Measurements from ENCODE around the gene PIK3R2. TPM values are rescaled to one million over a fixed set of nuclear protein-coding genes. Genes with fewer than 3 reads are reported as not detected.

The PIK3R2 gene
- total and polyA plus RNA-seq, 2 of the 4 experiments (the other 2 are of a cell fraction) = 12.2 to 25.1 TPM

DNA sequence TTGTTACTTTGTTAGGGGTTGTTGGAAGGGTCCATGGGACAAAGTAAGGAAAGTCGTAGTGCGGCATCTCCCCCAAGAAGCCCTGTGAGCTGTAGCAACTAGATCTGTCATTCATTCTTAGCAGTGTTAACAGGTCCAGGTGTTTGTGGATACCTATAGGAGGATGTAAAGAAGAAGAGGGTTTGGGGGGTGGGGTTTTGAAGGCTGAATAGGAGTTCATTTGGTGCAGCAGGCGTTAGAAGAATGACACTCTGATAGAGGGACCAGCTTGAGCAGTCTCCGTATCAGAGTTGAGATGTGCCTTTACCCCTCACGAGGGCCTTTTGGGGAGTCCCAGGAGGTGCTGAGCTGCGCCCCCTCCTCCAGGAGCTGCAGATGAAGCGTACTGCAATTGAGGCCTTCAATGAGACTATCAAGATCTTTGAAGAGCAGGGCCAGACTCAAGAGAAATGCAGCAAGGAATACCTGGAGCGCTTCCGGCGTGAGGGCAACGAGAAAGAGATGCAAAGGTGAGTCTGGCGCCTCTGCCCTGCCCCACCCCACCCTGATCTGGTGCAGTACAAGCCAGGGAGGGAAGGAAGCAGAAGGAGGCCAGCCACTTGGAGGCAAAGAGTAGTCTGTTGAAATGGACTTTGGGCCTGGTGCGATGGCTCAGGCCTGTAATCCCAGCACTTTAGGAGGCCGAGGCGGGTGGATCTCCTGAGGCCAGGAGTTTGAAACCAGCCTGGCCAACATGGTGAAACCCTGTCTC lies 13.0 kb downstream of the PIK3R2 start:
- Histone ChIP-seq H4K8ac (ENCODE audit: low read depth in 2 of 2, low read length in 2 of 2) (no peak overlapping the region), H3K4ac (ENCODE audit: low read depth, low read length) (no peak overlapping the region), H3K27me3 (ENCODE audit: control insufficient read depth, insufficient read depth, low read length) (no peaks in the 10 kb centered on the region), H4K5ac (ENCODE audit: low read depth, low read length) (no peak overlapping the region), H3K14ac (replicated peaks; ENCODE audit: low read depth, low read length) (no peak overlapping the region), H3K23ac (ENCODE audit: low read depth, low read length) (no peak overlapping the region), H3K56ac (ENCODE audit: extremely low read depth, insufficient read depth, low read length) (no peak overlapping the region), H3K4me1 (ENCODE audit: control insufficient read depth, insufficient read depth, low read length) (peaks cover 2% of the 10 kb centered on the region), H3K79me1 (ENCODE audit: low read depth in 1 of 2, low read length in 2 of 2) (peaks cover 6 to 9% of the 10 kb centered on the region in 2 experiments), H3K9ac (ENCODE audit: low read depth, low read length) (no peak overlapping the region), H3K4me2 (ENCODE audit: low read depth, low read length) (no peak overlapping the region), H2AK9ac (replicated peaks; ENCODE audit: low read depth, low read length, poor library complexity) (no peak overlapping the region), H2AK5ac (ENCODE audit: low read depth, low read length) (no peak overlapping the region), H2AFZ (replicated peaks; ENCODE audit: low read length, poor library complexity) (no peak overlapping the region), H3K18ac (ENCODE audit: low read depth, low read length) (no peak overlapping the region), H3K36me3 (ENCODE audit: control insufficient read depth, insufficient read depth, low read length) (peaks cover 49% of the 10 kb centered on the region), H2BK120ac (ENCODE audit: low read depth, low read length) (no peak overlapping the region), H3K4me3 (ENCODE audit: insufficient read depth, low read depth, low read length) (no peak overlapping the region), H4K91ac (ENCODE audit: insufficient read depth, low read depth, low read length) (no peak overlapping the region), H2BK5ac (ENCODE audit: low read depth, low read length, poor library complexity, severe bottlenecking) (no peak overlapping the region), H3K9me1 (ENCODE audit: insufficient read depth, low read length) (peaks cover 3% of the 10 kb centered on the region; the same call in 1 of the 2 replicates), H2BK15ac (ENCODE audit: low read depth, low read length) (no peak overlapping the region), H2BK20ac (ENCODE audit: low read depth, low read length) (no peak overlapping the region), H3K27ac (ENCODE audit: insufficient read depth, low read length) (no peak overlapping the region), H3K9me3 (ENCODE audit: control insufficient read depth, insufficient read depth, low read length) (no peaks in the 10 kb centered on the region), H4K20me1 (ENCODE audit: insufficient read depth, low read length) (no peaks in the 10 kb centered on the region; the same call in 1 of the 2 replicates)
- ATAC-seq (ENCODE audit: low read depth) (no peak), DNase-seq (no peak)
- CTCF ChIA-PET = no interaction called here
- in situ Hi-C loops (cut with MboI; ENCODE audit: low sequenced_read_pairs) (no loop called here), dilution Hi-C loops (cut with HindIII; ENCODE audit: low sequenced_read_pairs, unreplicated experiment) (no loop called here), intact Hi-C loops (cut with micrococcal nuclease) (no loop called here)
- TF ChIP-seq RCOR1 (IDR thresholded peaks at IDR 0.05; ENCODE audit: insufficient replicate concordance, low read length) = no peak
- TF ChIP-seq, protein P1, sequence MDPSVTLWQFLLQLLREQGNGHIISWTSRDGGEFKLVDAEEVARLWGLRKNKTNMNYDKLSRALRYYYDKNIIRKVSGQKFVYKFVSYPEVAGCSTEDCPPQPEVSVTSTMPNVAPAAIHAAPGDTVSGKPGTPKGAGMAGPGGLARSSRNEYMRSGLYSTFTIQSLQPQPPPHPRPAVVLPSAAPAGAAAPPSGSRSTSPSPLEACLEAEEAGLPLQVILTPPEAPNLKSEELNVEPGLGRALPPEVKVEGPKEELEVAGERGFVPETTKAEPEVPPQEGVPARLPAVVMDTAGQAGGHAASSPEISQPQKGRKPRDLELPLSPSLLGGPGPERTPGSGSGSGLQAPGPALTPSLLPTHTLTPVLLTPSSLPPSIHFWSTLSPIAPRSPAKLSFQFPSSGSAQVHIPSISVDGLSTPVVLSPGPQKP (IDR thresholded peaks at IDR 0.05; ENCODE audit: borderline replicate concordance, low read depth, low read length) = no peak
- no peak for TF ChIP-seq SMC3 (IDR thresholded peaks at IDR 0.05; ENCODE audit: low read depth, low read length)
- TF ChIP-seq CHD1 (IDR thresholded peaks at IDR 0.05; ENCODE audit: low read depth, low read length) = no peak
- no peak for TF ChIP-seq POLR2A (IDR thresholded peaks at IDR 0.05; ENCODE audit: low read depth, low read length)
- no peak for TF ChIP-seq RAD21 (IDR thresholded peaks at IDR 0.05; ENCODE audit: low read length)
- TF ChIP-seq MAZ (IDR thresholded peaks at IDR 0.05; ENCODE audit: borderline replicate concordance, low read depth, low read length) = no peak
- 92% methylated on average over 6 of the region's 15 CpGs; no CpG with 5 or more reads in 1 of the 2 experiments for WGBS, 2 experiments (ENCODE audit: extremely low coverage in 2 of 2, insufficient read length in 1 of 2)
- BruUV-seq (replicated peaks) = no TSS peak
- POLR2A ChIA-PET (ENCODE audit: unreplicated experiment) = no interaction called here
